ENCODE results near the gene EHMT1.

Gene EHMT1

GRCh38 chr9:137829260-137829996 lies 210.6 kb downstream of the EHMT1 start:
- no peak for DNase-seq (ENCODE audit: low spot score)

GRCh38 chr9:137832191-137832700 lies 213.4 kb downstream of the EHMT1 start:
- DNase-seq (ENCODE audit: low spot score), result no peak

GRCh38 chr9:137832830-137833590 lies 214.2 kb downstream of the EHMT1 start:
- DNase-seq (ENCODE audit: low spot score), result no peak

GRCh38 chr9:137833721-137834613 lies 215.2 kb downstream of the EHMT1 start:
- DNase-seq (ENCODE audit: low spot score), result no peak

GRCh38 chr9:137834846-137835546 lies 216.2 kb downstream of the EHMT1 start:
- no peak for DNase-seq (ENCODE audit: low spot score)

GRCh38 chr9:137836151-137836830 lies 217.5 kb downstream of the EHMT1 start:
- DNase-seq (ENCODE audit: low spot score), result no peak

GRCh38 chr9:137836831-137837241 lies 218.0 kb downstream of the EHMT1 start:
- DNase-seq (ENCODE audit: low spot score), result no peak

GRCh38 chr9:137837345-137838278 lies 218.8 kb downstream of the EHMT1 start:
- no peak for DNase-seq (ENCODE audit: low spot score)

- no peak for DNase-seq (ENCODE audit: low spot score)
These were observed 219.8 kb downstream of the EHMT1 start for GRCh38 chr9:137838576-137838975.

- DNase-seq (ENCODE audit: low spot score), result no peak
These were observed 224.6 kb downstream of the EHMT1 start for GRCh38 chr9:137843355-137843754.

GRCh38 chr9:137851516-137852267 lies 232.9 kb downstream of the EHMT1 start:
- DNase-seq (ENCODE audit: low spot score), result no peak

- DNase-seq (ENCODE audit: low spot score), result no peak
These were observed 234.7 kb downstream of the EHMT1 start for GRCh38 chr9:137853392-137853995.

- no peak for DNase-seq (ENCODE audit: low spot score)
These were observed 241.6 kb downstream of the EHMT1 start for GRCh38 chr9:137860361-137860760.

GRCh38 chr9:137865581-137866145 lies 246.9 kb downstream of the EHMT1 start:
- no peak for DNase-seq (ENCODE audit: low spot score)

GRCh38 chr9:137866226-137867141 lies 247.7 kb downstream of the EHMT1 start:
- DNase-seq (ENCODE audit: low spot score), result no peak

- DNase-seq (ENCODE audit: low spot score), result no peak
These were observed 251.6 kb downstream of the EHMT1 start for GRCh38 chr9:137870432-137870831.

- DNase-seq (ENCODE audit: low spot score), result no peak
These were observed 253.5 kb downstream of the EHMT1 start for GRCh38 chr9:137872296-137872695.

All from HuH-7 (cell line).